Neural progenitor cell (in vitro differentiated cells): ENCODE results near the gene TNFRSF21. TPM values are rescaled to one million over a fixed set of nuclear protein-coding genes. Genes with fewer than 3 reads are reported as not detected.

Experiments
- DNase-seq: peaks from one replicate; pipeline ENCODE4 v3.0.0-alpha.2; 2016; ENCODE audit warnings: low spot score
- H2AFZ ChIP-seq: fragments of 200-600 bp; sonication (generic); replicated peaks from 2 replicates; pipeline ENCODE4 v1.6.1; 2016; ENCODE audit warnings: antibody characterized with exemption
- H3F3A ChIP-seq: fragments of 200-600 bp; sonication (generic); 2 replicates; pipeline ENCODE4 v1.6.1; 2016; ENCODE audit warnings: antibody characterized with exemption, low read depth
- H3K27ac ChIP-seq: fragments of 200-600 bp; sonication (generic); 2 replicates; pipeline ENCODE4 v1.5.1; 2016; ENCODE audit warnings: mild to moderate bottlenecking
- H3K27me3 ChIP-seq: fragments of 200-600 bp; sonication (generic); 2 replicates; pipeline ENCODE4 v1.6.1; 2016; ENCODE audit warnings: mild to moderate bottlenecking, moderate library complexity
- H3K36me3 ChIP-seq: fragments of 200-600 bp; sonication (generic); 2 replicates; pipeline ENCODE4 v1.5.1; 2016
- H3K4me1 ChIP-seq: fragments of 200-600 bp; sonication (generic); 2 replicates; pipeline ENCODE4 v1.6.1; 2016; ENCODE audit warnings: mixed run types
- H3K4me2 ChIP-seq: fragments of 200-600 bp; sonication (generic); 2 replicates; pipeline ENCODE4 v1.6.1; 2016
- H3K4me3 ChIP-seq: fragments of 200-600 bp; sonication (generic); 2 replicates; pipeline ENCODE4 v1.5.1; 2016
- H3K79me2 ChIP-seq: fragments of 200-600 bp; sonication (generic); 2 replicates; pipeline ENCODE4 v1.6.1; 2016; ENCODE audit warnings: low read depth
- H3K9ac ChIP-seq: fragments of 200-600 bp; sonication (generic); 2 replicates; pipeline ENCODE4 v1.6.1; 2016
- H3K9me3 ChIP-seq: fragments of 200-600 bp; sonication (generic); 2 replicates; pipeline ENCODE4 v1.5.1; 2016; ENCODE audit warnings: low read depth
- H4K20me1 ChIP-seq: fragments of 200-600 bp; sonication (generic); 2 replicates; pipeline ENCODE4 v1.6.1; 2016; ENCODE audit warnings: low read depth
- H3K27ac Mint-ChIP-seq: 3 replicates; pipeline ENCODE4 v1.8.0; 2021; ENCODE audit warnings: mixed read lengths
- H3K27me3 Mint-ChIP-seq: 2 replicates; pipeline ENCODE4 v1.8.0; 2022; ENCODE audit warnings: low read depth, mild to moderate bottlenecking, inconsistent platforms, moderate library complexity, mixed read lengths; ENCODE audit not compliant: insufficient read depth
- H3K36me3 Mint-ChIP-seq: 3 replicates; pipeline ENCODE4 v1.8.0; 2021; ENCODE audit warnings: mixed read lengths
- H3K4me1 Mint-ChIP-seq: 3 replicates; pipeline ENCODE4 v1.8.0; 2021; ENCODE audit warnings: mixed read lengths
- H3K4me3 Mint-ChIP-seq: 3 replicates; pipeline ENCODE4 v1.8.0; 2021; ENCODE audit warnings: mild to moderate bottlenecking, moderate library complexity, mixed read lengths
- H3K9me3 Mint-ChIP-seq: 3 replicates; pipeline ENCODE4 v1.8.0; 2020; ENCODE audit warnings: mixed read lengths
- CTCF ChIP-seq: fragments of 200-600 bp; sonication (generic); IDR thresholded peaks from 2 replicates; pipeline ENCODE4 v1.5.1; 2017; ENCODE audit warnings: antibody characterized with exemption, mild to moderate bottlenecking
- EZH2 ChIP-seq: fragments of 200-600 bp; sonication (generic); IDR thresholded peaks from 2 replicates; pipeline ENCODE4 v1.6.1; 2017; ENCODE audit warnings: antibody characterized with exemption, mild to moderate bottlenecking, moderate library complexity
- EZH2phosphoT487 ChIP-seq: fragments of 200-600 bp; sonication (generic); IDR thresholded peaks from 2 replicates; pipeline ENCODE4 v1.6.1; 2017; ENCODE audit warnings: antibody characterized with exemption
- total RNA-seq: library from RNA; depleted of rRNA; stranded (reverse); fragments of >200 nt; gene quantifications from 2 replicates; pipeline ENCODE4 v1.2.3, GENCODE V29; 2015; ENCODE audit warnings: low replicate concordance

Gene TNFRSF21
- total RNA-seq, 1 donor from 2014 or later, result 16.9 TPM

GRCh38 chr6:47195011-47195650 lies 114.6 kb downstream of the TNFRSF21 start:
- H3K27me3 Mint-ChIP-seq, result no peaks in the 10 kb centered on the region
- H4K20me1 ChIP-seq, result no peaks in the 10 kb centered on the region
- H3K79me2 ChIP-seq, result no peaks in the 10 kb centered on the region
- H3K4me2 ChIP-seq, result no peak overlapping the region
- H3K9me3 Mint-ChIP-seq, result no peaks in the 10 kb centered on the region
- H3K4me1 ChIP-seq, result no peaks in the 10 kb centered on the region
- no peak overlapping the region for H3K27ac ChIP-seq
- TF ChIP-seq EZH2, result no peak
- no peak for TF ChIP-seq EZH2phosphoT487
- TF ChIP-seq CTCF, result no peak
- no peak overlapping the region for H3K4me3 Mint-ChIP-seq
- DNase-seq, result no peak
- no peaks in the 10 kb centered on the region for H3K27me3 ChIP-seq
- no peaks in the 10 kb centered on the region for H3K36me3 Mint-ChIP-seq
- no peak overlapping the region for H3K4me3 ChIP-seq
- no peaks in the 10 kb centered on the region for H3K4me1 Mint-ChIP-seq
- no peaks in the 10 kb centered on the region for H3F3A ChIP-seq
- H3K36me3 ChIP-seq, result no peaks in the 10 kb centered on the region
- H3K9me3 ChIP-seq, result no peaks in the 10 kb centered on the region
- no peak overlapping the region for H3K9ac ChIP-seq
- no peak overlapping the region for H2AFZ ChIP-seq
- no peak overlapping the region for H3K27ac Mint-ChIP-seq

- H3K9me3 Mint-ChIP-seq, result no peaks in the 10 kb centered on the region
These were observed 121.1 kb downstream of the TNFRSF21 start for GRCh38 chr6:47188588-47189021.

GRCh38 chr6:47187893-47188587 lies 121.7 kb downstream of the TNFRSF21 start:
- Mint-ChIP-seq H3K9me3 (no peaks in the 10 kb centered on the region), H3K27me3 (no peaks in the 10 kb centered on the region), H3K4me1 (no peaks in the 10 kb centered on the region), H3K4me3 (no peak overlapping the region), H3K36me3 (no peaks in the 10 kb centered on the region), H3K27ac (no peak overlapping the region)
- no peaks in the 10 kb centered on the region for H3K27me3 ChIP-seq
- H3K79me2 ChIP-seq, result no peaks in the 10 kb centered on the region
- no peaks in the 10 kb centered on the region for H3K9me3 ChIP-seq
- no peaks in the 10 kb centered on the region for H3K36me3 ChIP-seq
- H3K4me1 ChIP-seq, result no peaks in the 10 kb centered on the region
- no peak overlapping the region for H3K27ac ChIP-seq
- H4K20me1 ChIP-seq, result no peaks in the 10 kb centered on the region
- TF ChIP-seq CTCF (no peak), EZH2phosphoT487 (no peak), EZH2 (no peak)
- no peak overlapping the region for H2AFZ ChIP-seq
- H3F3A ChIP-seq, result no peaks in the 10 kb centered on the region
- H3K9ac ChIP-seq, result no peak overlapping the region
- no peak overlapping the region for H3K4me3 ChIP-seq
- no peak for DNase-seq
- no peak overlapping the region for H3K4me2 ChIP-seq

More at GRCh38 chr6:47188588-47189021, 121.1 kb downstream of the TNFRSF21 start:
- Histone ChIP-seq H3K4me1 (no peaks in the 10 kb centered on the region), H3K36me3 (no peaks in the 10 kb centered on the region), H3K4me3 (no peak overlapping the region), H4K20me1 (no peaks in the 10 kb centered on the region), H3K9ac (no peak overlapping the region), H3K27ac (no peak overlapping the region), H3K9me3 (no peaks in the 10 kb centered on the region), H2AFZ (no peak overlapping the region), H3K79me2 (no peaks in the 10 kb centered on the region), H3K27me3 (no peaks in the 10 kb centered on the region), H3F3A (no peaks in the 10 kb centered on the region), H3K4me2 (no peak overlapping the region)
- H3K27ac Mint-ChIP-seq, result no peak overlapping the region
- H3K4me3 Mint-ChIP-seq, result no peak overlapping the region
- no peaks in the 10 kb centered on the region for H3K36me3 Mint-ChIP-seq
- TF ChIP-seq EZH2phosphoT487, result no peak
- TF ChIP-seq EZH2, result no peak
- TF ChIP-seq CTCF, result no peak
- no peak for DNase-seq
- H3K4me1 Mint-ChIP-seq, result no peaks in the 10 kb centered on the region
- no peaks in the 10 kb centered on the region for H3K27me3 Mint-ChIP-seq
